GM10847 (cell line): ENCODE results near the gene MAB21L1.

ENCODE experiments used
- POLR2A ChIP-seq: IDR thresholded peaks from 2 replicates; pipeline ENCODE4 v1.6.1; 2011; ENCODE audit not compliant: insufficient read length; ENCODE audit errors: extremely low read depth

Gene MAB21L1

GRCh38 chr13:35471706-35472322, 4.7 kb downstream of the MAB21L1 start:
- TF ChIP-seq POLR2A: no peak

DNA sequence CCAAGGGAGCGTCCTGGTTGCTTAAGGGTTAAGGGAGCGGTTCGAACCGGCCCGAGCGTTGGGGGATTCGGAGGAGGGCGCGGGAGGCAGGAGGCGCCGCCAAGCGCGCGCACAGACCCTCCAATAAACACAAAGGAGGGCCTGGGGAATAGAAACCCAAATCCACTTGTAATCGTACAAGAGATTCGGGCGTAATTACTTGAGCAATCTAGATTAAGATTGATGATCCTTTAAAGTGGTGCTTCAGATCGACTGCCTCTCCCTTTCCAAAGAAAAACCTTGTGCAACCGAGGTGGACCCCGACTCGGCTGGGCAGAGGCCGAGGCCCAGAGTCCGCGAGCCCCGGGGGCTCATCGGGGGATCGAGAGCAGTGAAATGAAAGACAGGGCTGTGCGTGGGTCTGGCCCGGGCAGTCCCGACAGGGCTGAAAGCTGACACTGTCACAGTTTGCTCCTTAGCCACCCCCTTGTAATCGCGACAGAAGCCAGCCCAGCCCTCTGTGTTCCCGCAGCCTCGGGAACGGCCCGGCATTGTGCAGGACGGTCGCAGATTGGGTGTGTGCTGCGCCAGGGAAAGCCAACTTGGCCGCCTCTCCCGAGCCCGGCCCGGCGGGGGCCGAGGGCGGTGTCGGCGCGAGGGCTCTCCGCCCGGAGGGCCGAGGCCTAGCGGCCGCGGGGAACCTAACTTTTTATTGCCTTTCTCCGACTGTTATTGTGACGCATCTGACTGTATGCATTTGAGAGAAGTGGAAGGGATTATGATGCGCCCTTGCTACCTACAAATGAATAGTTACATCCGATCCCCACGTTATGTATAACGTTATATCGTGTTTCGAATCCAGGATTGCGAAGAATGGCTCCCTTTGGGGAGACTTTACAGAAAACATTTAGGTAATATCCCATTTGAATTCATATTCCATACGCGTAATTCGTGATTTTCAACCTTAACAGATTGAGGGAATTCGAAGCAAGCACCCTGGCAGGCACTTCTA, 5.5 kb downstream of the MAB21L1 start:
- TF ChIP-seq POLR2A: no peak

DNA sequence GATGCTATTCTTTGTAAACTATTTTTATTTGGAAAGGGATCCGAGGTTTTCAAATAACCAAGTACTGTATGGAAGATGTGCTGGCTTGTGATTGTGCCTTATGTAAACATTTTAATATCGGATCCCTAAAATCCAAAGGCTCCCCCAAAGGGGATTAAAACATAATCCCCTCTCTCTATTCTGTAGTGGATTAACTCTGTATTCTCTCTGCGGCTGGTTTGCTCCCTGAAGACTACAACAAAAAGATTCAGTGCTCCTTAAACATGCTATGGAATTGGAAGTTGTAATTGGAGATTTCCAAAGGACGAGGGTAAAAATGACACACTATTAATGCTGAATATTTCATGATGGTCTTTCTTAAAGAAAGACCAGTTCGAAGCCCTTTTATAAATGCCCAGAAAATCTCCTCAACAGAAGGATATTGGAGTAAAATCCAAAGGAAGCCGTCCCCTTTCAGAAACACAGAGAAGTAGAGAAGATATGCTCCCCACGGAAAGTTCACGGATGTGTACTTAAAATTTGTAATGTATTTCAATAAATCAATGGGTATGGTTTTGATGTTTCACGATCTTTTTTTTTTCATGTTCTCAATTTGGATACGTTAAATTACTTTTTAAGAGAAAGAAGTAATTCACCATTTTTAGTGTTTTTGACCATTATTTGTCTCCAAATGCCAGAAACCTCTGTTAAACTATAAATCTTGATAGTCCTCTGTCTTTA, 6.5 kb downstream of the MAB21L1 start:
- TF ChIP-seq POLR2A: no peak

GRCh38 chr13:35468195-35468594, 8.3 kb downstream of the MAB21L1 start:
- no peak for TF ChIP-seq POLR2A

DNA sequence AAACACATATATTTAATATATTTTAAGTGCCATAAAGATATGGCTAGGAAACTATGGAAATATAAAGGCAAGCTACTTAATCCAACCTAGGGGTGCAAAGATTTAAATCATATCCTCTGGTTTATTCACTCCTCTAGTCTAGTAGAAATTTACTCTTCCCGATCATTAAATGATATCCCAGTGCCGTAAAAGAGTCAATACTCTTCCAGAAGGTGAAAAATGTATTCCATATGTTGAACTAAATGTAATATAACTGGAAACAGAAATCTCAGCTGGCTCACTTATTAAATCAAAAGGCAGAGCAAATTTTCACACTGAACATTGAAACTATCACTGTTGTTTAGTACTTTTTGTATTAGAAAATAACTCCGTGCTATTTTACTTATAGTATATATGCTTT, 11.1 kb downstream of the MAB21L1 start:
- no peak for TF ChIP-seq POLR2A

- TF ChIP-seq POLR2A: no peak
Observed at GRCh38 chr13:35460061-35460460, 16.4 kb downstream of the MAB21L1 start.

- no peak for TF ChIP-seq POLR2A
Observed at GRCh38 chr13:35457258-35457657, 19.2 kb downstream of the MAB21L1 start.

- no peak for TF ChIP-seq POLR2A
Observed at GRCh38 chr13:35455022-35455421, 21.5 kb downstream of the MAB21L1 start.

DNA sequence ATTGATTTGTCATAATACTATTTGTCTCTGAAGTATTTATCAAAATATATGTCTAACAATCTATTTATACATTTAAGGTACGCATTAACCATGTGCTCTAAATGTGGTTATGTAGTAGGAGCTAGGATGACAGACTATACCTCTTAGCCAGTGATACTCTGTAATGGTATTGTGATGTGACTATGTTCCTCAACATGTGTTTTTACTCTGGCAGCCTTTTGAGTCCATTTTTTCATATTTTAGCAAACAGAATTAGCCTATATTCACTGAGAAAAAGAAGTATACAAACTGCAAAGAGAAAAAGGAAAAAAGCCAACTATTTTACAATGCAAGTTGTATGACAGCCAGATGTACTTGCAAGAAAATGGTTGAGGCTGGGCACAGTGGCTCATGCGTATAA, 26.7 kb downstream of the MAB21L1 start:
- TF ChIP-seq POLR2A: no peak

DNA sequence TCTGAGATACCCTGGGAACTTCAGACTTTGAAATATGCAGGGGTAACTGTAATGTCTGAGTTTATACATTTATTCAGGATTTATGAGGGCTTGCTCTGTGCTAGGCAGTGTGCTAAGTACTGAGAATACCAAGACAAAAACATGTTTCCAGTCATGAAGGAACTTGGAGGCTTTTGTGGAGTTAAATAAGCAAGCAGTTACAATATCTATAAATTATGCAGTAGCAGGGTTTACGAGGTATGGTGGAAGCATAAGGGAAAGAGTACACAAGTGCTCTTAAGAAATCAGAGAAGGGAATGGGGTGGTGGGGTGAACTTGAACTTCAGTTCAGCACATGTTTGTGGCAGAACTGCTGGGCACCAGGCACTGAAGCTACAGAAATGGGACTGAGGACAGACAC, 28.0 kb downstream of the MAB21L1 start:
- TF ChIP-seq POLR2A: no peak
